ENCODE measurements around the gene ABLIM2.

The ABLIM2 gene

GRCh38 chr4:8084712-8085490 is 73.7 kb downstream of the ABLIM2 start:
- no peak overlapping the region for H3K27ac ChIP-seq
- TF ChIP-seq ZFX (IDR thresholded peaks at IDR 0.05): no peak
- no peak for TF ChIP-seq CTCF (conservative IDR thresholded peaks at IDR 0.05)

GRCh38 chr4:8084031-8084660 is 74.5 kb downstream of the ABLIM2 start:
- H3K27ac ChIP-seq: no peak overlapping the region
- TF ChIP-seq CTCF (conservative IDR thresholded peaks at IDR 0.05) (no peak), ZFX (IDR thresholded peaks at IDR 0.05) (no peak)

- H3K27ac ChIP-seq: no peak overlapping the region
- TF ChIP-seq CTCF (conservative IDR thresholded peaks at IDR 0.05) (no peak), ZFX (IDR thresholded peaks at IDR 0.05) (no peak)
Measured at GRCh38 chr4:8083086-8083825, 75.4 kb downstream of the ABLIM2 start.

- TF ChIP-seq ZFX (IDR thresholded peaks at IDR 0.05) (no peak), CTCF (conservative IDR thresholded peaks at IDR 0.05) (no peak)
- H3K27ac ChIP-seq: no peak overlapping the region
Measured at GRCh38 chr4:8082517-8083055, 76.0 kb downstream of the ABLIM2 start.

GRCh38 chr4:8081621-8082516 is 76.7 kb downstream of the ABLIM2 start:
- no peak overlapping the region for H3K27ac ChIP-seq
- no peak for TF ChIP-seq CTCF (conservative IDR thresholded peaks at IDR 0.05)
- no peak for TF ChIP-seq ZFX (IDR thresholded peaks at IDR 0.05)

- TF ChIP-seq CTCF (conservative IDR thresholded peaks at IDR 0.05) (no peak), ZFX (IDR thresholded peaks at IDR 0.05) (no peak)
- H3K27ac ChIP-seq: no peak overlapping the region
Measured at GRCh38 chr4:8081171-8081570, 77.4 kb downstream of the ABLIM2 start.

All from C4-2B (cell line).